Measurements from ENCODE around the gene USP28.
"Not testable (repeated sequence)": the region's sequence is repeated elsewhere in the genome, so short reads cannot be mapped to it uniquely, and the experiment has no call there.

USP28 gene

DNA sequence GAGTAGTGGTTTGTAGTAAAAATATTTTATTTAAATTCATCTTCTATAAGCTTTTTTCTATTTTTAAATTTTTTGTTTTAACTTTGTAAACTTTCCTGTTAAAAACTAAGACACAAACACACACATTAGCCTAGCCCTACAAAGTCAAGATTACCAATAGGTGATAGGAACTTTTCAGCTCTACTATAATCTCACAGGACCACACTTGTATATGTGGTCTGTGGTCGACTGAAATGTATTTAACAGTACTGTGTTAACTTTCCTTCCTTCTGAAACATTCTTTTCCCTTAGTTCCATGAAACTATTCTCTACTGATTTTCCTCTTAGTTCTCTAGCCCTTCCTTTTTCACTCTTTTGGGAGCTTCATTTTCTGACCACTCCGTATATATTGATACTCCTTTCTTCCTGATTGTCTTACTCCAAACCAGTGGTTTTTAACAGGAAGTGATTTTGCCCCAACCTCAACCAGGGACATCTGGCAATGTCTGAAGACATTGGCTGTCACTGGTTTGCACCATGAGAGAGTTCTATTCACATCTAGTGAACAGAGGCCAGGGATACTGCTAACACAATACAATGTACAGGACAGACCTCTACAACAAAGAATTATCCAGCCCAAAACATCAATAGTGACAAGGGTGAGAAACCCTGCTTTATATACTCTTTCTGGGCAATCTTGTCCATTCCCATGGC, 110.7 kb downstream of the USP28 start:
- DNase-seq: no peak

DNA sequence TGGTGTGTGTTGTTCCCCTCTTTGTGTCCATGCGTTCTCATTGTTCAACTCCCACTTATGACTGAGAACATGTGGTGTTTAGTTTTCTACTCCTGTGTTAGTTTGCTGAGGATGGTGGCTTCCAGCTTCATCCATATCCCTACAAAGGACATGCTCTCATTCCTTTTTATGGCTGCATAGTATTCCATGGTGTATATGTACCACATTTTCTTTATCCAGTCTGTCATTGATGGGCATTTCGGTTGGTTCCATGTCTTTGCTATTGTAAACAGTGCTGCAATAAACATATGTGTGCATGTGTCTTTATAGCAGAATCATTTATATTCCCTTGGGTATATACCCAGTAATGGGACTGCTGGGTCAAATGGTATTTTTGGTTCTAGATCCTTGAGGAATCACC, 112.3 kb downstream of the USP28 start:
- DNase-seq: not testable (repeated sequence)

DNA sequence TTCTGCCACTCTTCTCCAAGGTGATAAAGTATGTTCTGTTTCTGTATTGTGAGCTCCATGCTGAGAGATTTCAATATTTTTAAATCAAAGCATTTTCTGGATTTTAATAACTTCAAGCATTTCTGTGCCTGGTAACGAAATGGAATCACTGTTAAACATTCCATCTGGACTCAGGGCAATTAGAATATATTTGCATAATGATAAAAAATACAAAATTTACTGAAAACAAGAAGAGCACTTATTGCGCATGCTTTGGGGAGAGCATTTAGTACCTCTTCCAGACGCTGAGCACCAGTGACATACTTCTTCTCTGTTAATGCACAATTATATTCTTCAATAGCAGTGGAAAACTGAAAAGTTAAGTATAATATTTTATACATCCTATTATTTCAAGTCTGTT, 115.1 kb downstream of the USP28 start:
- DNase-seq: no peak

DNA sequence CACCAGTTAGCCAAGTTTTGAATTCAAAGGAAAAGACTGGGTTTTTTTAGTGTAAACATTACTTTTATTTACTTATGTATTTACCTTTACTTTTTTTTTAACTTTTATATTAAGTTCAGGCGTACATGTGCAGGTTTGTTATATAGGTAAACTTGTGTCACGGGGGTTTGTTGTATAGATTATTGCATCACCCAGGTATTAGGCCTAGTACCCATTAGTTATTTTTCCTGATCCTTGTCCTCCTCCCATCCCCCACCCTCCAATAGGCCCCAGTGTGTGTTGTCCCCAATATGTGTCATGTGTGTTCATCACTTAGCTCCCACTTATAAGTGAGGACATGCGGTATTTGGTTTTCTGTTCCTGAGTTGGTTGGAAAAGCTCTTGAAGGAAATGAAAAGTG, 122.4 kb downstream of the USP28 start:
- no peak for DNase-seq

Data from NCI-H2081 treated with DMSO at 0.1 percent for 48 hours (cell line).